Adrenal gland (tissue), 12 donors: ENCODE results near the gene ZNF287. TPM values are rescaled to one million over a fixed set of nuclear protein-coding genes. Genes with fewer than 3 reads are reported as not detected.

Experiments
- polyA plus RNA-seq, 3 donors: library from polyadenylated mRNA; stranded (reverse); fragments of 200-250 nt in 2 of 3; fragments of 350-450 nt in 1 of 3; fragmentation: Illumina TruSeq in 1 of 3; extraction: RNeasy Lipid Tissue Mini Kit (QIAGEN cat#74804) in 1 of 3; gene quantifications; one replicate each; pipeline ENCODE4 v1.2.3, GENCODE V29; 2013 to 2014
- total RNA-seq, 9 donors: library from RNA; depleted of rRNA in 4 of 9; stranded (reverse); fragments of >200 nt in 4 of 9; fragments of 120-200 nt in 1 of 9; fragmentation: NEBNext Ultra II Directional in 1 of 9; extraction: Animal tissue kit (Norgen Biotek cat#: 25700) in 1 of 9; gene quantifications; one replicate each; pipeline versions ENCODE4 v1.1.0 to v1.2.4, GENCODE V29; 2013 to 2023
- donor health status: healthy with polysubstance abuse.
- donor health status: Bipolar disorder and iron deficiency.
- donor health status: DM: yes; HTN: yes; CAD: no.
- donor health status: DM: no; HTN: no; CAD: no.
- donor health status: DM: no; HTN: no; CAD: no.
- donor health status: DM: yes; HTN: yes; CAD: no.

Gene ZNF287
- total and polyA plus RNA-seq, 12 donors = 4.3 to 26.7 (median 11.9) TPM

Other genes with a start within 250 kb of the ZNF287 start
- gene CENPV, start 215.7 kb downstream of the ZNF287 start, total RNA-seq = 10 to 100 TPM; 19.9 to 31.7 (median 26.5) TPM
- gene CENPV, start 215.7 kb downstream of the ZNF287 start, polyA plus RNA-seq = 10 to 100 TPM; 28.1 to 37.9 (median 32.9) TPM
- 1,000 to 10,000 TPM; 1,297 to 3,694 (median 2,209) TPM for gene UBB, start 188.1 kb downstream of the ZNF287 start, total RNA-seq
- 1,000 to 10,000 TPM in 2 of 3 donors, 100 to 1,000 TPM in 1; 588 to 2,867 (median 1,416) TPM for gene UBB, start 188.1 kb downstream of the ZNF287 start, polyA plus RNA-seq
- gene TRPV2, start 153.6 kb downstream of the ZNF287 start, total RNA-seq = 100 to 1,000 TPM in 1 of 9 donors, 10 to 100 TPM in 8; 34.1 to 110 (median 49.6) TPM
- gene TRPV2, start 153.6 kb downstream of the ZNF287 start, polyA plus RNA-seq = 10 to 100 TPM; 23.3 to 67.3 (median 61.7) TPM
- 10 to 100 TPM in 8 of 9 donors, 1 to 10 TPM in 1; 7.4 to 49.2 (median 27.2) TPM for gene LRRC75A, start 77.0 kb downstream of the ZNF287 start, total RNA-seq
- gene LRRC75A, start 77.0 kb downstream of the ZNF287 start, polyA plus RNA-seq = 10 to 100 TPM in 1 of 3 donors, 1 to 10 TPM in 2; 8.6 to 40.1 (median 9.7) TPM
- 10 to 100 TPM in 1 of 9 donors, 1 to 10 TPM in 8; 1.6 to 10.9 (median 4.2) TPM for gene ZNF624, start 84.6 kb upstream of the ZNF287 start, total RNA-seq
- 1 to 10 TPM in 1 of 3 donors, under 1 TPM in 2; 0.88 to 3.9 (median 0.94) TPM for gene ZNF624, start 84.6 kb upstream of the ZNF287 start, polyA plus RNA-seq
- gene CCDC144A, start 121.0 kb upstream of the ZNF287 start, total RNA-seq = 10 to 100 TPM in 2 of 9 donors, 1 to 10 TPM in 4, under 1 TPM in 3; 0.06 to 13.6 (median 3.8) TPM
- gene CCDC144A, start 121.0 kb upstream of the ZNF287 start, polyA plus RNA-seq = 1 to 10 TPM in 1 of 3 donors, under 1 TPM in 2; 0.10 to 1.8 (median 0.26) TPM